SK-N-MC (cell line): Measurements from ENCODE around the gene RNLS.

Source experiments
- EZH2 ChIP-seq: fragments of 200-600 bp; sonication (generic); IDR thresholded peaks from one replicate; pipeline ENCODE4 v1.6.1; 2017; ENCODE audit warnings: antibody characterized with exemption
- POLR2AphosphoS5 ChIP-seq: IDR thresholded peaks from 2 replicates; pipeline ENCODE4 v1.6.1; 2012; ENCODE audit warnings: mild to moderate bottlenecking, low read depth, low read length, borderline replicate concordance

DNA sequence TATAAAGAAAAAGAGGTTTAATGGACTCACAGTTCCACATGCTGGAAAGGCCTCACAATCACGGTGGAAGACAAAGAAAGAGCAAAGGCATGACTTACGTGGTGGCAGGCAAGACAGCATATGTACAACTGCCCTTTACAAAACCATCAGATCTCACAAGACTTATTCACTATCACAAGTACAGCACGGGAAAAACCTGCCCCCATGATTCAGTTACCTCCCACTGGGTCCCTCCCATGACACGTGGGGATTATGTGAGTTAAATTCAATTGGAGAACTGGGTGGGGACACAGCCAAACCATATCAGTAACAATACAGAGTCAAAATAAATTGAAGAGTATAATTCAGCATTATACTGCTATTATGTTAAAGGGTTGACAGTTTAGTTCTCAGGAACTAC lies 37.8 kb downstream of the RNLS start:
- no peak for TF ChIP-seq EZH2
- no peak for TF ChIP-seq POLR2AphosphoS5
